Type B pancreatic cell (in vitro differentiated cells): ENCODE data around the gene DSG2. TPM values are rescaled to one million over a fixed set of nuclear protein-coding genes. Genes with fewer than 3 reads are reported as not detected.

Source experiments
- DNase-seq: peaks from one replicate; pipeline ENCODE4 v3.0.0; 2021; ENCODE audit warnings: mixed read lengths; ENCODE audit not compliant: unreplicated experiment; ENCODE audit errors: extremely low spot score
- H3K27ac Mint-ChIP-seq: 2 replicates; pipeline ENCODE4 v1.8.0; 2021; ENCODE audit warnings: mild to moderate bottlenecking, mixed read lengths
- H3K27me3 Mint-ChIP-seq: 2 replicates; pipeline ENCODE4 v1.8.0; 2021; ENCODE audit warnings: mixed read lengths
- H3K36me3 Mint-ChIP-seq: 2 replicates; pipeline ENCODE4 v1.8.0; 2021; ENCODE audit warnings: mixed read lengths
- H3K4me1 Mint-ChIP-seq: one replicate; pipeline ENCODE4 v1.8.0; 2021; ENCODE audit warnings: mixed read lengths; ENCODE audit not compliant: unreplicated experiment
- H3K4me3 Mint-ChIP-seq: 2 replicates; pipeline ENCODE4 v1.8.0; 2021; ENCODE audit warnings: mild to moderate bottlenecking, mixed read lengths
- H3K9me3 Mint-ChIP-seq: 2 replicates; pipeline ENCODE4 v1.8.0; 2021; ENCODE audit warnings: mixed read lengths
- long read RNA-seq: library from polyadenylated mRNA; unstranded; transcript quantifications from one replicate; pipeline ENCODE4 v2.0.0, GENCODE V29; 2020
- total RNA-seq: library from RNA; stranded (reverse); gene quantifications from 2 replicates; pipeline ENCODE4 v1.2.1, GENCODE V29; 2021; ENCODE audit warnings: low replicate concordance
- TF ChIP-seq, protein P1 (sequence below): fragments of 200-600 bp; sonication (generic); conservative IDR thresholded peaks from 2 replicates; pipeline ENCODE4 v1.5.0; 2021; ENCODE audit warnings: antibody characterized with exemption, mild to moderate bottlenecking

Gene DSG2
- total RNA-seq = 117 and 272 TPM in 2 replicates
- long read RNA-seq, full-length matches to known transcripts = 85 of 261 reads
- long read RNA-seq, partial matches to known transcripts = 112 of 261 reads
- long read RNA-seq, other reads (novel, unspliced or antisense) = 64 of 261 reads

DNA sequence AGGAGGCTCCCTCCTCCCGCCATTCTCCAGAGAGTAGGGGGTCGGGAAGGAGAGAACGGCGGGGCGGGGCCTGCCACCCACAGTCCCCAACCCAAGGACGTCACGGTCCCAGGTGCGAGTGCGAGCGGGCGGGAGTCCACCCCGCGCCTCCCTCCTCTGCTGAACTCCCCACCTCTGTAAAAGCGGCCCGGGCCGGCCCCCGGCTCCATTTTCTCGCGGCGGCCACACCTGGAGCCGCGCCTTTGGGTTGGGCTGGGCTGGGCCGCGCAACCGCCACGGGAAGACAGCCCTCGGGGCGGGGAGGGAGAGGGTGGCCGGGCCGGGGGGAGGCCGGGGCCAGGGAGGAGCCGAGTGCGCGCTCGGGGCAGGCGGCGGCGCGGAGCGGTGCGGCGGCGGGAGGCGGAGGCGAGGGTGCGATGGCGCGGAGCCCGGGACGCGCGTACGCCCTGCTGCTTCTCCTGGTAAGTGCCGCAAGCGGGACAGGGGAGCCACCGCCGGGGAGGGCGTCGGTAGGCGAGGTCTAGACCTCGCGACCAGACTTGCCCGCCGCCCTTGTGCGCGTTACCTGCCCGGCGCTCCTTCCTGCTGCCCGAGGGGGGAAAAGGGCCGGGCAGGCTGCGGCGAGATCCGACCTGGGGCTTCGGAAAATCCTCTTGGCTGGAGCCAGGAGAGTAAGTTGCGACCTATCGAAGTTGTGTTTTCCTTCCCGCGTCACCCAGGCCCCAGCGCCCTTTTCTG lies at the start of gene DSG2:
Gene DSG2 (plus strand): TSS at position 342 of the 738 bp plus-strand sequence. CDS start 75 bp downstream, at position 417.
- Mint-ChIP-seq H3K4me1 (peaks cover 13% of the 10 kb centered on the region), H3K4me3 (peak within 1 kb of the TSS; percentile 95), H3K27me3 (no peaks in the 10 kb centered on the region), H3K9me3 (no peaks in the 10 kb centered on the region), H3K36me3 (peaks cover 7% of the 10 kb centered on the region), H3K27ac (peak within 1 kb of the TSS; percentile 93)
- DNase-seq = peak; percentile 84
- TF ChIP-seq, protein P1, sequence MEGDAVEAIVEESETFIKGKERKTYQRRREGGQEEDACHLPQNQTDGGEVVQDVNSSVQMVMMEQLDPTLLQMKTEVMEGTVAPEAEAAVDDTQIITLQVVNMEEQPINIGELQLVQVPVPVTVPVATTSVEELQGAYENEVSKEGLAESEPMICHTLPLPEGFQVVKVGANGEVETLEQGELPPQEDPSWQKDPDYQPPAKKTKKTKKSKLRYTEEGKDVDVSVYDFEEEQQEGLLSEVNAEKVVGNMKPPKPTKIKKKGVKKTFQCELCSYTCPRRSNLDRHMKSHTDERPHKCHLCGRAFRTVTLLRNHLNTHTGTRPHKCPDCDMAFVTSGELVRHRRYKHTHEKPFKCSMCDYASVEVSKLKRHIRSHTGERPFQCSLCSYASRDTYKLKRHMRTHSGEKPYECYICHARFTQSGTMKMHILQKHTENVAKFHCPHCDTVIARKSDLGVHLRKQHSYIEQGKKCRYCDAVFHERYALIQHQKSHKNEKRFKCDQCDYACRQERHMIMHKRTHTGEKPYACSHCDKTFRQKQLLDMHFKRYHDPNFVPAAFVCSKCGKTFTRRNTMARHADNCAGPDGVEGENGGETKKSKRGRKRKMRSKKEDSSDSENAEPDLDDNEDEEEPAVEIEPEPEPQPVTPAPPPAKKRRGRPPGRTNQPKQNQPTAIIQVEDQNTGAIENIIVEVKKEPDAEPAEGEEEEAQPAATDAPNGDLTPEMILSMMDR = no peak

DNA sequence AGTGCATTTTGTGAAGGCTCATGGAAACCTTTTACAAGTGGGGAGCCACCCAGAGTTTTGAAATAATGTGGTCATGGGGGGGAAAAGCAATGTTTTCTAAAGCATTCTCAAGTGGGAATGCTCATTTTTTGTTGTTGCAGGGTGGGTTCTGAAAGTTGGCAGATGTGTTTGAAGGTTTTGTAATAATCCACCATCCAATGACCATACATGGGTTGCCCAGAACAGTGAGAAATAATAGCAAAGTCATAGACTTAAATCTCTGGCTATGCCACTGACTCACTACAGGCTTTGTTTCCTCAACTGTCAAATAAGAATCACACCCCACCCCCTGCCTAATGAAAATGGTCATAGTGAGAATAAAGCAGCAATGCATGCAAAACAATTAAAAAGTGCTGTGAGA lies 47.6 kb upstream of the DSG2 start:
- no peak for DNase-seq
- TF ChIP-seq, protein P1 = no peak
- H3K36me3 Mint-ChIP-seq = no peaks in the 10 kb centered on the region

DNA sequence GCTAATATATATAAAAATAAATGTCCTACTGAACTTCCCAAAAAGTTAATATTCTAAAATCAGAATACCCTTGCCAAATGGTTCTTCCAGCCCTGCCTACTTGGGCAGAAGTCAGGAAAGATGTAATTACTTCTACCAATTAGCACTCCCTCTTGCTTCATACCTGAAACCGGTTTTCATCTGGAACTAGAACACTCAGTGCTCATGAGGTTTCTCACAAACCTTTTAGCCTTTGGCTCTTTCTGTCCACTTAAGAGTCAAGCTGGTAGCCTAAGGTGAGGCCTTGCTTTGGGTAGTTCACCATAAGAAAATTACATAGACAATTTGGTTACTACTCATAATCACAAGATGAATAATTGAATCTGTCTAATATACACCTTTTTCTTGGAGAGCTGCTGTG lies 46.4 kb upstream of the DSG2 start:
- TF ChIP-seq, protein P1 = no peak
- Mint-ChIP-seq H3K36me3 (no peaks in the 10 kb centered on the region), H3K9me3 (no peaks in the 10 kb centered on the region), H3K4me3 (no peak overlapping the region), H3K4me1 (no peaks in the 10 kb centered on the region), H3K27me3 (no peaks in the 10 kb centered on the region), H3K27ac (no peak overlapping the region)
- DNase-seq = no peak

More for the DNA sequence above, 47.6 kb upstream of the DSG2 start:
- Mint-ChIP-seq H3K9me3 (no peaks in the 10 kb centered on the region), H3K27ac (no peak overlapping the region), H3K27me3 (no peaks in the 10 kb centered on the region), H3K4me1 (no peaks in the 10 kb centered on the region), H3K4me3 (no peak overlapping the region)

DNA sequence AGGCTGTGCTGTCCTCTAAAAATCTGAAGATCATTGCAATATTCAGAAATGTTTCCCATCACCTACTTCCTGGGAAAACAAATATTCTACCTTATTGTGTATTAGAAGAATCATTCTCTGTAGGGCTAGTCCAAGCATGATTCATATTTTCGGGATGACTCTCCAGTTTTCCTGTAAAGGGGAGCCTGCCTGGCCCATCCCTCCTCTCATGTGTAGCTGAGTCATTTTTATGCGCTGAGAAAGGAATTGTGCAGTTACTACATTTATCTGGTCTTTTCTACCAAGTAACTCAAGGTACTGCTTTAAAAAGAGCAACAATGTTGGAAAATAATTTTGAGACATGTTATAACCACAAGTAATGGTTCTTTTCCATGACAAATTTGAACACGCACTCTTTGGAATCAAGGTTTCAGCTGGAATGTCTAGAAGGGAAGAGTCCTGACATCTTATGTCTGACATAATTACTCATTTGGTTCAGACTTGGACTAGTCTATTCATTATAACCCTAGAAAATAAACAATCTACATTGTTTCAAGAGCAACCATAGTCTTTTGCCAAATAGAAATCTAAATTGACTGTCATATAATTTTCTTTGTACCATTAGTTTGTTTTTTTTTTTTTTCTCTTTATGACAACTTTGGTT lies 43.8 kb upstream of the DSG2 start:
- no peak overlapping the region for H3K4me3 Mint-ChIP-seq

DNA sequence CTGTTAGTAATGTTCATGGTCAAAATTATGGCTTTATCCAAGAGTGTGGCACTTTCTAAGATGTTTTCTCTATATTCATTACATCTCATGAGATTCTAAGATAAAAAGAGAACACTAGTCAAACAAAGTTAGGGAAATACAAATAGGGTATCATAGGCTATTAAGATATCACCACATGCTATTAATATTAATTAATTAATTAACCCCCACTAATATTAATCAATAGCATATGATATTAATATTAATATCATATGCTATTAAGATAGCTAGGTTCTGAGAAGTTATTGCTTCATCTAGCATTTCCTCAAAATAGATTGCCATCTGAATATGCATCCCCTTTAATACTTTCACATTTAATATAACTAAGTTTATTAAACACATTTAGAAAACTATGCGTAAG lies 28.3 kb upstream of the DSG2 start:
- no peaks in the 10 kb centered on the region for H3K27me3 Mint-ChIP-seq
- H3K27ac Mint-ChIP-seq = no peak overlapping the region
- TF ChIP-seq, protein P1 = no peak
- DNase-seq = no peak
- H3K9me3 Mint-ChIP-seq = no peaks in the 10 kb centered on the region
- no peak overlapping the region for H3K4me3 Mint-ChIP-seq
- no peaks in the 10 kb centered on the region for H3K4me1 Mint-ChIP-seq
- H3K36me3 Mint-ChIP-seq = no peaks in the 10 kb centered on the region

More for the DNA sequence above, 43.8 kb upstream of the DSG2 start:
- Mint-ChIP-seq H3K9me3 (no peaks in the 10 kb centered on the region), H3K36me3 (no peaks in the 10 kb centered on the region), H3K27me3 (no peaks in the 10 kb centered on the region), H3K27ac (no peak overlapping the region), H3K4me1 (no peaks in the 10 kb centered on the region)
- TF ChIP-seq, protein P1 = no peak
- DNase-seq = no peak
